Left kidney (tissue), 2 donors: ENCODE measurements around the gene APOL5. TPM values are rescaled to one million over a fixed set of nuclear protein-coding genes. Genes with fewer than 3 reads are reported as not detected.
"Not testable (repeated sequence)": the region's sequence is repeated elsewhere in the genome, so short reads cannot be mapped to it uniquely, and the experiment has no call there.

Source experiments
- DNase-seq: peaks from one replicate; pipeline ENCODE4 v3.0.0-alpha.2; 2013
- polyA plus RNA-seq: library from polyadenylated mRNA; unstranded; fragments of 120-200 nt; gene quantifications from one replicate; pipeline ENCODE4 v1.2.1, GENCODE V29; 2013; ENCODE audit not compliant: insufficient read length

APOL5 gene
- polyA plus RNA-seq, 1 donor: not detected

DNA sequence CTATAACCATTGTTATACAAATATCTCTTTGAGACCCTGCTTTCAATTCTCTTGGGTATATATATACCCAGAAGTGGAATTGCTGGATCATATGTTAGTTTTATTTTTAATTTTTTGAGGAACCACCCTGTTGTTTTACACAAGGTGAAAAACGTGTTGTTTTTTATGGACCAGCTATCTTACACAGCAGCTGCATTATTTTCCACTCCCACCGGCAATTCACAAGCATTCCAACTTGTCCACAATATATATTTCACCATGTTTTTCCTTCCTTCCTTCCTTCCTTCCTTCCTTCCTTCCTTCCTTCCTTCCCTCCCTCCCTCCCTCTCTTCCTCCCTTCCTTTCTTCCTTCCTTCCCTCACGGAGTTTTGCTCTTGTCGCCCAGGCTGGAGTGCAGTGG is 6.3 kb upstream of the APOL5 start:
- DNase-seq: no peak

DNA sequence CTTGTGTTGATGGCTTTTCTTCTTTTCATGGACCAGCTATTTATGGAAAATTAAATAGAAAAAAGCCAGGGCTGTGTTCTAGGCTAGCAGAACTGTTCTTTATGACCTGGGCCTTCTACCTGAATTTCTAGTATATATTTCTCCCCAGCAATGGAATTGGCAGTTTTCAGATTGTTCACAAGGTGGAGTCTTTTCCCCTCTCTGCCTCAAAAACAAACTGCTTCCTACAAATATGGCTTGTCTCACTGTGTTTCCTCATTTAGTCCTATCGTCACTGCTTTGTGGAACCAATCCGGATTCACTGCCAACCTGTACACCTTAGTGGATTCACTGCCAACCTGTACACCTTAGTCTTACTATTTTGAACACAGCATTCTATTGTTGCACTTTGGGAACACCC is 5.0 kb upstream of the APOL5 start:
- no peak for DNase-seq

DNA sequence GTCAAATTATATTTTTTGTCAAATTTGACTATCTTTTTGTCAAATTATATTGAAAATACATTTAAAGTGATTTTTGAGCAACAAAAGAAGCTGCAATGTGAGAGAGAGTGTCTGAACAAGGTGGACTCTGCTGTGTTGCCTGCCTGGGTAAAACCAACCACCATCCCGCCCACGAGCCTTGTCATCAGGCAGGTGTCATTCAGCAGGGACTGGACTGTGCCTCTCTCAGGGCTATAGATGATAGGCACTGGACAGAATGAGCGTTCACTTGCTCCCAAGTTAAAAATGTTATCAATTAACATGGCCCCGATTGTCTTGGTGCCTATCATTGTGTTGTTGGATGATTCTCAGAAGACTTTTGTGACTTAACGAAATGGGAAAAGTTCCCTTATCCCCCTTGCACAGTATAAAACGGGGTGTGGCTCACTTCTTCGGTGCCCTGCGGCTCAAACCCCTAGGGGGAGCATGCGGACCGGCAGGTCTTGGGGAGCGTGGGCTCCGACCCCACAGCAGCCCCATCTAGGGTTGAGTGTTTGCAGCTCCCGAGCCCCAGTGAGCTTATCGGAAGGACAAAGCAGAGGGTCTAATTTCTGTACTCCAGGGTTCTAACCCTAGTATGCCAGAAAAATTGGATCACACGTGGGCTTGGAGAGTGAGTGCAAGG is 1.7 kb downstream of the APOL5 start:
- DNase-seq: no peak

DNA sequence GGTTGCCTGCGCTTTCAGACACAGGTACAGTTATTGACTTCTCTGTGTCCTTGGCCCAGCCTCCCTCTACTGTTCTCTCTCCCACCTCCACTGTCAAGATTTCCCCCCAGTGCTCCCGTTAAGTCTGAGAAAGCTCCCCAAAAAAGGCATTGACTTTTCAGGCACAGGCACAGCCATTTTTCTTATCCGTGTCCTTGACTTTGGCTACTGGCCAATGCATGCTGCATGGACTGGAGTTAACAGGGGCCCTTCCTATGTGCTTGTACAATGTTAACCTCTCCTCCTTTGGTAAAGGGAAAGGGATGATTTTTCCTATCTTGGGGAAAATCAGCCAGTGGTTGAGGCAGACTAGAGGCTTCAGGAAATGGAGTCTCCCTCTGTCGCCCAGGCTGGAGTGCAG is 4.3 kb downstream of the APOL5 start:
- DNase-seq: no peak

DNA sequence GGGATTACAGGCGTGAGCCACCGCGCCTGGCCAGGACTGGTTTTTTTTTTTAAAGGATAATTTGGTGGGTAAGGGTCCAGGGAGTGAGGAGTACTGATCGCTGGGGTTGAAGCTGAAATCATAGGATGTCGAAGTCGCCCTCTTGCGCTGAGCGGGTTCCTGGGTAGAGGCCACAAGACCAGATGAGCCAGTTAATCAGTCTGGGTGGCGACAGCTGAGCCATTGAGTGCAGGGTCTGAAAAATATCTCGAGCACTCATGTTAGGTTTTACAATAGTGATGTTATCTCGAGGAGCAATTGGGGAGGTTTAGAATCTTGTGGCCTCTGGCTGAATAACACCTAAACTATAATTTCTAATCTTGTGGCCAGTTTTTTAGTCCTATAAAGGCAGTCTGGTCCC is 7.8 kb downstream of the APOL5 start:
- DNase-seq: no peak

DNA sequence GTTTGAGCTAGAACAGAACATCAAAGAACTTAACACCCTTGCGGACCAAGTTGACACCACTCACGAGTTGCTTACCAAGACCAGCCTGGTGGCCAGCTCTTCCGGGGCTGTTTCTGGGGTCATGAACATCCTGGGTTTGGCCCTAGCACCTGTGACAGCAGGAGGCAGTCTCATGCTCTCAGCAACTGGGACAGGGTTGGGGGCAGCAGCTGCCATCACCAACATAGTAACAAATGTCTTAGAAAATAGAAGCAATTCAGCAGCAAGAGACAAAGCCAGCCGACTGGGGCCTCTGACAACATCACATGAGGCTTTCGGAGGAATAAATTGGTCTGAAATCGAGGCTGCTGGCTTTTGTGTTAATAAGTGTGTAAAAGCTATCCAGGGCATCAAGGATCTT is 8.7 kb downstream of the APOL5 start:
- no peak for DNase-seq

DNA sequence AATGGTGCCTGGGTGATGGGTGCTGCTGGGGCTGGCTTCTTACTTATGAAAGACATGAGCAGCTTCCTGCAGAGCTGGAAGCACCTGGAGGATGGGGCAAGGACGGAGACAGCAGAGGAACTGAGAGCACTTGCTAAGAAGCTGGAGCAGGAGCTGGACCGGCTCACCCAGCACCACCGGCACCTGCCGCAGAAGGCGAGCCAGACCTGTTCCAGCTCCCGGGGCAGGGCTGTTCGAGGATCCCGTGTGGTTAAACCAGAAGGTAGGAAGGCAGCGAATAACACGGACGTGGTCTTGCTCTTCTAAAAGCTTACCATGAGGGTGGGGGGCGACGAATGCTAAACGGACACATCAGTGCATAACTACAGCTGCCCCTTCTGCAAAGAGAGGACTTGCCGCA is 9.3 kb downstream of the APOL5 start:
- DNase-seq: no peak

DNA sequence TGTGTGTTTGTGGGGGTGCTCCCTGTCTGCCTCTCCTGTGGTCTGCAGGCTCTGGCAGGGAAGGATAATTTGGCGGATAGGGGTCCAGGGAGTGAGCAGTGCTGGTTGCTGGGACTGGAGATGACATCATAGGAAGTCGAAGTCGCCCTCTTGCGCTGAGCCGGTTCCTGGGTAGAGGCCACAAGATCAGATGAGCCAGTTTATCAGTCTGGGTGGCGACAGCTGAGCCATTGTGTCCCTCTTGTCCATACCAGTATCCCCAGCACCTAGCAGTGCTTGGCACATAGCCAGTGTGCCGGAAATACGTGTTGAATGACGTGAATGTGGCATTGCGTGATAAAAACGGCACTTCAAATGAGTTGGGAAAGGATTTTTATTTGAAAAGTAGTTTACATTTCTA is 9.8 kb downstream of the APOL5 start:
- no peak for DNase-seq

DNA sequence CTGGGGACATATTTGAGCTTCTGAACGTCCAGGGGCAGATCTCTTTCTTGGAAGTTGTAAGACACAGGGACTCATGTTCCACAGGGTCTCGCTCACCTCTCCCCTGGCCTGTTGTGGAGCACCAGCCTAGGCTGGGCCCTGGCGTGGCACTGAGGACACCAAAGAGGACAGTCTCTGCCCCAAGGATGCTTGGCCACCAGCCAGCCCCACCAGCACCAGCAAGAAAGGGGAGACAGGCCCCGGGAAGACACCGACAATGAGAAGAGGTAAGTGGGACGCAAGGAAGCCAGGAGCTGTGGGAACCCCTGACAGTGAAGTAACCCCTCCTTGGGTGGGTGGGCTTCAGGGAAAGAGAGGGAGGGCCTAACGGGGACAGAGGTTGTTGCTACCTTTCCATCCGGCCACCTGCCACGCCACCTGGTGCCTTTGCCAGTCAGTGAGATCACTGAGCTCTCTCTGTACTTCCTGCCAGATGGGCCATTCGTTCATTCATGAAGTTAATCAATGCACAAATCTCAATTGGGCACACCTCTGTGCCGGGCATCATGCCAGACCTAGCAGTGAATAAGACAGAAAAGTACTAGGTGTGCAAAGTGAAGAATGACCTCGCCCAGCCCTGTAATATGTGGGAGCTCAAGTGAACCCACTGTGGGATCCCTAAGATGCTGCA is 11.1 kb downstream of the APOL5 start:
- no peak for DNase-seq

DNA sequence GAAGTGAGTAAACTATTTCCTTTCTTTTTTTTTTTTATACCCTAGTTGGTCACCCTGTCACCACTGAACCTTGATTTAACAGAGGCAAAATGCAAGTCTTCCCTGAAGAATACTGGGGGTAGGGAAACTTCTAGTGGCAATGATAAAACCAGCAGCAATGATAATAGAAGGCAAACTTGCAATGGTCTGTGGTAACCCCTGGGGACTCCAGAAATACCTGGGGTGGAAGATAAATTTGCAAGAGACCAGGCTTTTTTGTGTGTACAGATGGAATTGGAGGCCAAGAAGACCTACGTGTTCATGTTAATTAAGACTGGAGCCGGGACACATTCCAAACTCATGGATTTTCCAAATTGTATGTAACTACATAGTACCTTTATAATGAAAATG is 11.6 kb downstream of the APOL5 start:
- DNase-seq: no peak

DNA sequence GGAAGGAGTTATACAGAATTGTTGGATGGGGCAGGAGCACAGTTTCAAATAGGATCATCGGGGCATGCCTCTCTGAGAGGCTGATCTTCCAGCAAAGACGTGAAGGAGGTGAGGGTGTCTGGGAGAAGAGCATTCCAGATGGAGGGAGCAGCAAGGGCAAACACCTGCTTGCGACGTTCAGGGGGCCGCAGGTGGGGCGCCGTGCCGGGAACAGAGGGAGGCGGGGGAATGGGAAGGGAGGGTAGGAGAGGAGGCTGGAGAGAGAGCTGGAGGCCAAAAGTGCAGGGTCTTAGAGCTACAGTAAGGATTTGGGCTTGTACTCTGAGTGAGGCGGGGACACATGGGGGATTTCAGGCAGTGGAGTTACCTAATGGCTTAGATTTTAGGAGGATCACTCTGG is 13.6 kb downstream of the APOL5 start:
- no peak for DNase-seq

DNA sequence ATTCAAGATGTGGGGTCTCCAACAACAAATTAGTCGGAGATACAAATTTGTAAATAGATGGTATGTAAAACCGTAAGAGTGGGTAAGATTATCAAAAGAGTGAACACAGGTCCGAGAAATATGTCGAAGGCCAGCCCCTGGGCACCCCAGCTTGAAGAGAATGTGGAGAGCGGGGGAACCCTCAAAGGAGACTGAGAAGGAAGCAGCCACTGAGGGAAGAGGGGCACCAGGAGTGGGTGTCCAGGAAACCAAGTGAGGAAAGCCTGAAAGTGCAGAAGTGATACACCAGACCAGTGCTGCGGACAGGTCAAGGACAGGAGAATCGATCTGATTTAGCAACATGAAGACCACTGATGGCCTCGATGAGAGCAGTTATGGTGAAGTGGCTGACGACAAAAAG is 14.4 kb downstream of the APOL5 start:
- DNase-seq: no peak

DNA sequence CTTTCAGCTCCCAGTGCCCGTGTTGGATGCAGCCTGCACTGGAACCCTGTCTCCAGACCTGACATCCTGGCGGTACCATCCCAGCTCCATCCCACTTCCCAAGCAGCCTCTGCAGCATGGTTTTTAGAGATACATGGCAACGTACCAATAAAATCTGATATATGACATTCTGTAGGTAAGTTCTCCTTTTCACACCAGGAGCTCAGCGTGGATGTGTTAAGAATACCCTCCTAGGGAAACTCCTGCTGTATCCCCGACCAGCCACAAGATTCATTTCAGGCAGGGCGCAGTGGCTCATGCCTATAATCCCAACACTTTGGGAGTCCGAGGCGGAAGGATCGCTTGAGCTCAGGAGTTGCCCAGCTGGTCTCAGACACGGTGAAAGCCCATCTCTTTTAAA is 15.4 kb downstream of the APOL5 start:
- DNase-seq: no peak

DNA sequence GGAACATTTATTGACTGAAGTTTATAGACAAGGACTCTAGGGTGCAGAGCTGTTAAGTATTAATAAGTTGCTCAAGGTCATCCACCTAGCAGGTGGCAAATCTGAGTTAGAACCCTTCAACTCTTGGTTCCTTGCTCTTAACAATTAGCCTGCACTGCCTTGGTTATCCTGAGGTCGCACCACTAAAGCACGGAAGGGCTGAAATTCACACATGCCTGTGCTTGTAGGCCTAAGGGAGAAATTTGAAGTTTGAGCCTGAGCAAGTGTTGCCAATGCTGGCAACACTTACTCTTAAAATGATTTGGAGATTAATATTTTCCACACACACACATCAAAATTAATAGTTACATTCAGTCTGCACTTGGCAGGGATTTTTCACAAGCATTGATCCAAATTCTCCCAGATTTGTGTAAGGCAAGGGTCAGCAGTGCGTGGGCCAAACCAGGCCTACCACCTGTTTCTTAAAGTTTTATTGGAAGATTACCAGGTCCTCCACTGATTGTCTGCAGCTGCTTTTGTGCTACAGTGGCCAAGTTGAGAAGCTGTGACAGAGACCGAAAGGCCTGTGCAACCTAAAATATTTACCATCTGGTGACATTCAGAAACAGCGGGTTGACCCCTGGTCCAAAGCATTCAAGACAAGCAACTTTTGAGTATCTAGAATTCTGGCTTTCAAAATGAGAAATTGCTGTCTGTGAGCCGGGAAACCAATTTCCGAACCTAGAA is 16.3 kb downstream of the APOL5 start:
- DNase-seq: no peak

DNA sequence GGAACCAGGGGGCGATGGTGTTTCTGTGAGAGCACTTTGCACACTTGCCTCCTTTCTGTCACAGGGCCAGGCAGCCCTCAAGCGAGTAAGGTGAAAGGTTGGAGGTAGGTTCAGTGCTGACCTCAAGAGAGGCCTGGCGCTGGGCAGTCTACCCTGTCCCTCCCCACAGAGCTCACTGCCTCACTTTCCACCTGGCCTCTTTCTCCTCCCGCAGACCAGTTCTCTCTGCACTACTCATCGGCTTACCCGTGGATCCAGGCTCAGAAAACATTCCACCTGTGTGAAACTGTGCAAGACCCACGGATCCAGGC is 16.8 kb downstream of the APOL5 start:
- no peak for DNase-seq

DNA sequence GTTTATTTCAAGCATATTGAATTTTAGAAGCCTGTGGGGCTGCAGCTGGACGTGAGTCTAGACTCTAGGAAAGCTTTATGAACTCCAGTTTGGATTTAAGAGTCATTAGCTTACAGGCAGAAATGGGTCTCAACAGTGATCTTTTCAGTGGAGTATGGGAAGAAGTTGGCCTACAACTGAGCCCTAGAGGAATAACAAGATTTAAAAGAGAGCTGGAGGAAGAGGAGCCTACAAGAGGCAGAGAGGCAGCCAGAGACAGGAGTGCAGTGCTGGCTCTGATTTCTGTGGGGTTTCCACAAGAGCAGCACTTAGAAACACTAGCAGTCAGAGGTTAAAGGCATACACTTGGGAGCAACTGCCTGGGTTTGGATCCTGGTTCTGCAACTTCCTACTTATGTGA is 17.9 kb downstream of the APOL5 start:
- no peak for DNase-seq

DNA sequence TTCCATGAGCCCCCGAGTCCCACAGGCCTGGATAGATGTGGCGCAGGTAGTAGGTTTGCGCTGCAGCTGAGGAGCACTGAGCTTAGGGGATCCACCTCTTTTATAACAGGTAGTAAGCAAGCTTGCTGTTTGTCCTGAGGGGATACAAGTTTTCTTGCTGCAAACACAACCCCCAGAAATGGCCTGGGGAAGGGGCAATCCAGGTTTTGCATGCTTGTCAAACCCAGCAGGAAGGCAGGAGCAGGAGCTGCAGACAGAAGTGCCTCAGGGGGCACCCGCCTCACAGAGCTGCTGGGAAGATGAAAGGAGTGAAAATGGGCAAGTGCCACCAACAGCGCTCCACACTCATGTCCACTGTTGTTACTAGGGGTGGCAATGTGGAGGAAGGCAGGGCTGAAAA is 18.5 kb downstream of the APOL5 start:
- no peak for DNase-seq

DNA sequence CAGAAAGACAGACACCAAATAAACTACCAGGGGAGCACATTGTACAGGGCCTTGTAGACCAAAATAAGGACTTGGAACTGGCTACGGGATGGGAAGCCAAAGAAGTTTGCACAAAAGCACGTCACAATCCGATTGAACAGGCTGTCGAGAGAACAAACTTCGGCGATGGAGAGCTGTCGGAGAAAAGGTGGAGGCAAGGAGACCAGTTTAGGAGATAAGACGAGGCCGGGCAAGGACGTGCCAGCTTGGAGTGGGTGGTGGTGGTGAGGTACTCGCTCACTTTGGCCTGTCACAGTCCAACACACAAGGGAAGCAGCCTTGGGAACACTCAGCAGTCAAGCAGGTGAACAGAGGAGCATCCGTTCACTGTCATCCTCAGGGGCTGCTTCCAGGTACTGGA is 19.0 kb downstream of the APOL5 start:
- no peak for DNase-seq

DNA sequence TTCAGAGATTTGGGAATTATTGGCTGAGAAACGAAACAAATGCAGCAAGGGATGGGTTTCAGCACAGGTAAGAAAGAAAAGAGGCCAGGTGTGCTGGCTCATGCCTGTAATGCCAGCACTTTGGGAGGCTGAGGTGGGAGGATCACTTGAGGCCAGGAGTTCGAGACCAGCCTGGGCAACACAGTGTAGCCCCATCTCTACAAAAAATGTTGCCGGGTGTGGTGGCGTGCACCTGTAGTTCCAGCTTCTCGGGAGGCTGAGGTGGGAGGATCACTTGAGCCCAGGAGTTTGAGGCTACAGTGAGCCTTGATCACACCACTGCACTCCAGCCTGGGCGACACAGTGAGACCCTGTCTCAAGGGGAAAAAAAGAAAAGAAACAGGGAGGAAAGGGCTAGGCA is 20.2 kb downstream of the APOL5 start:
- not testable (repeated sequence) for DNase-seq

DNA sequence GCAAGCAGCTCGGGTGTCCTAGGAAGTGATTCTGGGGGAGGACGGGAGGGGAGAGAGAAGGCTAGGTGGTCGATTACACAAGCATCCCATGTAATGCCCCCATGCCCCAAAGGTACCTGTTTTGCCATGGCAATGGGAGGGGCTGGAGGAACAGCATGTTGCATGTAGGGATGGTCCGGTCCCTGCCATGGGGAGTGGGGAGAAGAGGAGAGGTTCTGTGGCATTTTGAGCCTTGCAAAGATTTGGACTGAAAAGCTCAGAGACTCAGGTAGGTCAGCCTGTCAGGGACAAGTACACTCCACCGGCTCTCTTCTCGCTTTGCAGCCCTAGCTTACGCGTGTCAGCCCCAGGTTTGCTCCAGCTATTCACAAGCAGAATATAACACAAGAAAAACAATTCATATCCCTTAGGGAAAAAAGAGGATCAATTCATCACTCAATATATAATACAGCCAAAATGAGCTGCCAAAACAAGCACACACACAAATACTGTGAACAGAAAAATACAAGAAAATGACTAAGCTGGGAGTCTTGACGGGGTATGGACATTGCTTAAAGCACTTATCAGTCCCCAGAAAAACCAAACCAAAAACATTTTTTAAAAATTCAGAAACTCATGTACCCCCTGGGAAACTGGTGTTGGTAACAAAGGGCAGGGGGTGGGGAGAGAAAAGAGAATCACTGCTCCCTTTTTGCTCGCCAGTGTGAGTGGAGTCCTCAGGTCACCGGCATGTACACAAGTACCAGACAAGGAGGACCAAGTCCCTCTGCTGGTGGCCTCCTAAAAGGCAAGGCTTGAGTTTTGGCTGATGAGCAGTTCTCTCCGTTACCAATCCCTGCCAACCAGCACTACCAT is 21.6 kb downstream of the APOL5 start:
- DNase-seq: no peak

DNA sequence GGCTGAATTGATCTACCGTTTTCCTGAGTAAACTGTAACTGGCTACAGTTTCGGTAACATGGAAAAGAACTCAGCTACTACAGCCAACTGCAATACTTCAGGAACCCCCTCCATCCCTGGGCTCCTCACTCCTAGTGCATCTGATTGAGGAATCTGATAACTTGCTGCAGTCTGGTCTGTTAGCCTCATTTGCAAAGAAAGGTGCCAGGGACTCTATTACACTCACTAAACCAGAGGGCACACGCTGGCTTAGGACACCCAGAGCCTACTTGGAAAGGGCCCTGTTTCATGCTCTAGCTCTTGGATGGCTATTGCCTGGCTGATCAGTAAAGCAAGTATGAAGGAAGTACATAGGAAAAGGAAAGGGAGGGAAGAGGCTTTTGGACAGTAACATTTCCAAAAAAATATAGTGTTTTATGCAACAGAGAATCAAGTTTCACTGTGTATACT is 22.3 kb downstream of the APOL5 start:
- no peak for DNase-seq

DNA sequence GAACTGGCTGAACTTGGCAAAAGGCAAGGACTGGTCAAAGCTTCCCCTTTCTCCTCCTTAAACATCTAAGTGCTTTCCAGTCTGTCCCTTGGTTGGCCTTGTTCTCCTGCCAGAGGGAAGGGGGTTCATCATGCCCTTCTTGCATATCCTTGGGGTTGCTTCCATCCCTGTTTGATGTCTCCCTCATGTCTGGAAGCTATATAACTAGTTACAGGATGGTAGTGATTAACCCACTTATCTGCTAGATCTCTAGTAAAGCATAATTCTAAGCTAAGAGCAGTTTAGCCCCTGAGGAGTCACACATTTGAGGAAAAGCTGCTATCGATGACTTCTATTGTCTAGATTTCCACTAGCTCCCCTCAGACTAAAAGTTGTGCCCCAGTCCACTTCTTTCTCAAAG is 22.9 kb downstream of the APOL5 start:
- no peak for DNase-seq
